ENCODE results near the gene PTK6. TPM values are rescaled to one million over a fixed set of nuclear protein-coding genes. Genes with fewer than 3 reads are reported as not detected.

Gene PTK6
- total RNA-seq, 6 experiments from 2014 or later: 0.07 TPM; not detected in 4

DNA sequence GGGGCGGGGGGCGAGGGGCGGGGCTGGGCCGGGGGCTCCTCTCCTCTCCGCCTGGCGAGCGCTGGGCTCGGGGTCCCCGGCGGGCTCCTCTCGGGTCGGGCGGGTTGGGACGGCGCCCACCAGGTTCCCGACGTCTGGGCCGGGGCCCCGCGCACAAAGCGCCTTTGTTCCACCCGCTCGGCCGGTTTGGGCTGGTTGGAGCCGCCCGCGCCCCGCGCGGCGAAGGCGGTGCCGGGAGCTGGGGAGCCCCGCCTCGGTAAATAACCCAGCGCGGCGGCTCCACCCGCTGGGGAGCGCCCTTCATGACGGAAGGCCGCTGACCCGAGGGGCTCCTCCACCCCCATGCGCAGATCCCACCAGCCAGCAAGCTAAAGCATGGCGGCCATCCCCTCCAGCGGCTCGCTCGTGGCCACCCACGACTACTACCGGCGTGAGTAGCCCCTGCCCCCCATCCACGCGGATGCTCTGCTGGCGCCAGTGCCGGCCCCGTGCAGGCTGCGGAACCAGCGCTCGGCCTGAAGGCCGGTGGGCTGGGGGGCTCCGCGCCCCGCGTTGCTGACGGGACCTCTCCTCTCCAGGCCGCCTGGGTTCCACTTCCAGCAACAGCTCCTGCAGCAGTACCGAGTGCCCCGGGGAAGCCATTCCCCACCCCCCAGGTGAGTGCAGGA, 16.1 kb downstream of the PTK6 start:
- Mint-ChIP-seq H3K36me3 (ENCODE audit: low read depth) (peaks cover 5% of the 10 kb centered on the region; the same call in 1 of the 2 replicates), H3K9me3 (no peaks in the 10 kb centered on the region), H3K4me3 (peak overlapping the region; percentile 93), H3K27ac (peak overlapping the region; percentile 76), H3K4me1 (ENCODE audit: low read depth) (no peaks in the 10 kb centered on the region), H3K27me3 (ENCODE audit: insufficient read depth) (peaks cover 5% of the 10 kb centered on the region)
- TF ChIP-seq, protein P1, sequence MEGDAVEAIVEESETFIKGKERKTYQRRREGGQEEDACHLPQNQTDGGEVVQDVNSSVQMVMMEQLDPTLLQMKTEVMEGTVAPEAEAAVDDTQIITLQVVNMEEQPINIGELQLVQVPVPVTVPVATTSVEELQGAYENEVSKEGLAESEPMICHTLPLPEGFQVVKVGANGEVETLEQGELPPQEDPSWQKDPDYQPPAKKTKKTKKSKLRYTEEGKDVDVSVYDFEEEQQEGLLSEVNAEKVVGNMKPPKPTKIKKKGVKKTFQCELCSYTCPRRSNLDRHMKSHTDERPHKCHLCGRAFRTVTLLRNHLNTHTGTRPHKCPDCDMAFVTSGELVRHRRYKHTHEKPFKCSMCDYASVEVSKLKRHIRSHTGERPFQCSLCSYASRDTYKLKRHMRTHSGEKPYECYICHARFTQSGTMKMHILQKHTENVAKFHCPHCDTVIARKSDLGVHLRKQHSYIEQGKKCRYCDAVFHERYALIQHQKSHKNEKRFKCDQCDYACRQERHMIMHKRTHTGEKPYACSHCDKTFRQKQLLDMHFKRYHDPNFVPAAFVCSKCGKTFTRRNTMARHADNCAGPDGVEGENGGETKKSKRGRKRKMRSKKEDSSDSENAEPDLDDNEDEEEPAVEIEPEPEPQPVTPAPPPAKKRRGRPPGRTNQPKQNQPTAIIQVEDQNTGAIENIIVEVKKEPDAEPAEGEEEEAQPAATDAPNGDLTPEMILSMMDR (IDR thresholded peaks at IDR 0.05): peak; percentile 26; the same call in 1 of the 2 replicates
- peak; percentile 53 for DNase-seq

DNA sequence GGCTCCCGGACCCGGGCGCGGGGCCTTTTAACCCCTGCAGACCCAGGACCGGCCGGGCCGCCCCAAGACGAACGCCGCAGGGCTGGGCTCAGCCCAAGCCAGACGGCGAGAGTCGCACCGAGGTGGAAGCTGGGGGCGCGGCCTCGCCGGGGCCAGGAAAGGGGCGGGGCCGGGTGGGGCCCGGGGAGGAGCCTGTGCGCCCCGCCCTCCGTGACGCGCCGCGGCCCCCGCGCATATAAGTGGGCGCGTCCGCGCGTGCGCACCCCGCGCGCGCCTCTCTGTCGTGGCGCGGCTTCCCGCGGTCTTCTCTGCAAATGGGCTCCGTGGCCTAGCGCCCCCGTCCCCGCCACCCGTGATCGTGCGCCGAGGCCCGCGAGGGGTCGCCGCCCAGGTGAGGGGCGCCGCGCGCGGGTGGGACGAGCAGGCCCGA, 16.7 kb downstream of the PTK6 start, which contains the start of gene PPDPF:
Gene PPDPF, plus strand, starts transcription at position 262 of the 430 bp plus-strand sequence. CDS start 544 bp downstream, outside the sequence.
- peaks cover 3% of the 10 kb centered on the region for H3K27me3 Mint-ChIP-seq (ENCODE audit: insufficient read depth)
- H3K4me1 Mint-ChIP-seq (ENCODE audit: low read depth): no peaks in the 10 kb centered on the region
- TF ChIP-seq, protein P1 (IDR thresholded peaks at IDR 0.05): no peak
- peaks cover 5% of the 10 kb centered on the region; the same call in 1 of the 2 replicates for H3K36me3 Mint-ChIP-seq (ENCODE audit: low read depth)
- DNase-seq: peak; percentile 58
- H3K27ac Mint-ChIP-seq: peak within 1 kb of the TSS; percentile 76
- H3K9me3 Mint-ChIP-seq: no peaks in the 10 kb centered on the region
- H3K4me3 Mint-ChIP-seq: peak within 1 kb of the TSS; percentile 93

DNA sequence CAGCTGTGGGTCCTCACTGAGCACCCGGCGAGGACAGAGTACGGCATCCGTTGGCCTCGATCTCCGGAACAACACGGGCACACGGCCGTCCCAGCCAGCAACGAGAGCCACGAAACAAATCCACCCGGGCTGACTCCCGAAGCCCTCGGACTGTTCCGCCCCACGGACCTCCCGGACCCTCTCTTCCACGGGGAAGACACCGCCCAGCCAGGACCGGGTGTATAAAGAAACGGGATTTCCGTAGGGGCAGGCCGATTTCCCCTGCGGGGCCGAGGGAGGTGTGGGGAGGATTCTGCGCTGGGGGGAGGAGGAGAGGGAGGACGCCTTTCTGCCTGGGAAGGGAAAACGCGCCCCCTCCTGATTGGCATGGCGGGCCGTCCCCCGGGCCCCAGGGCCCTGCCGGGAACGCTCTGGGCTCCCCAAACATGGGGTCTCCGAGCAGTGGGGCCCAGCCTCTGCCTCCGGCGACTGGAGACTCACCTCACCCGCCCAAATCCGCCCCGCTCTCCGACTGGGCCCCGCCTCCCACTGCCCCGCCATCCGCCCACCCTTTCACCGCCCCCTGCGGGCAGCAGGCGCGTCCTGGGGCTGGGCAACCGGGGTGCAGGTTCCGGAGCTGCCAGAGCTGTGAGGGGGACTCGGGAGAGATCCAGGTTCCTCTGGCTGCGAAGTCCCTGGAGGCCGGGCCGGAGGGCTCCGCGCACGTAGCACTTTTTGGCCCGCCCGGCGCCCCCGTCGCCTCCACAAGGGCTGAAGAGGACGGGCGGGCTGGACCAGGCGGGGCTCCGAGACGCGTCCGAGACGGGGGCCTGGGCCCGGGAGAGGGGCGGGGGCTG, 17.3 kb downstream of the PTK6 start:
- peaks cover 5% of the 10 kb centered on the region; the same call in 1 of the 2 replicates for H3K36me3 Mint-ChIP-seq (ENCODE audit: low read depth)
- no peaks in the 10 kb centered on the region for H3K9me3 Mint-ChIP-seq
- TF ChIP-seq, protein P1 (IDR thresholded peaks at IDR 0.05): peak; percentile 61
- DNase-seq: peak; percentile 18
- H3K4me3 Mint-ChIP-seq: peak overlapping the region; percentile 75
- H3K27me3 Mint-ChIP-seq (ENCODE audit: insufficient read depth): peaks cover 2% of the 10 kb centered on the region; the same call in 1 of the 2 replicates
- H3K4me1 Mint-ChIP-seq (ENCODE audit: low read depth): no peaks in the 10 kb centered on the region
- H3K27ac Mint-ChIP-seq: no peak overlapping the region; the same call in 1 of the 2 replicates

DNA sequence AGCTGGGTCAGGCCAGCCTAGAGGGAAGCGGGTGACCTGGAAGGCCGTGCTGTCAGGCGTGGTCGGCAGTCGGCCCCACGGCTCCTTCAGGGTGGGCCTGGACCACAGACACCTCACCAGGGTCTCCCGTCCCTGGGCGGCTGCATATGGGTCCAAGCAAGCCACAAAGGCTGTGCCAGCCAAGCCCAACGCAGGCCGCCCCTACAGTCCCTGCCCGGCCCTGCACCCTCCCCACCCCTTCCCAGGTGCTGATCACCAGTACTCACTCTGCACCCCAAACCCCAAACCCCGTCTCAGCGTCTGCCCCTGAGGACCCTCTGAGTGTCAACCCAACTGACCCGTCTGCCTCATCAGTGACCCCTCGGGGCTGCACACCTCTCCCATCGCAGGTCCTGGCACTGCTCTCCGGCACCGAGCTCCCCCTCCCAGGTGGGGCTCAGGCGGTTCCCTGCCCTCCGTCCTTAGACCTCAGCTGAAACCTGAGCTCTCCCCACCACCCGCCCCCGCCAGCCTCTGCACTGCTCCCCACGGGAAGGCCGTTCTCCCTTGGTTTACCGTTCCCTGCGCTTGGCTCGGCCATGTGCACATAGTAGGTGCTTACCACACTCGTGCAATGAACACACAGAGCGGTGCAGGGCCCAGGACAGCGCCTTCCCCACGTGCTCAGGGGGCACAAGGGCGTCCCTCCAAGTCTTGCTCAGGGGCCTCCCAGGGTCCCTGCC, 18.1 kb downstream of the PTK6 start:
- peak overlapping the region; percentile 75 for H3K4me3 Mint-ChIP-seq
- H3K9me3 Mint-ChIP-seq: no peaks in the 10 kb centered on the region
- no peaks in the 10 kb centered on the region for H3K4me1 Mint-ChIP-seq (ENCODE audit: low read depth)
- peaks cover 5% of the 10 kb centered on the region; the same call in 1 of the 2 replicates for H3K36me3 Mint-ChIP-seq (ENCODE audit: low read depth)
- H3K27ac Mint-ChIP-seq: no peak overlapping the region; the same call in 1 of the 2 replicates
- no peak for DNase-seq
- TF ChIP-seq, protein P1 (IDR thresholded peaks at IDR 0.05): no peak
- peaks cover 5% of the 10 kb centered on the region; the same call in 1 of the 2 replicates for H3K27me3 Mint-ChIP-seq (ENCODE audit: insufficient read depth)

GRCh38 chr20:63518351-63518861, 18.8 kb downstream of the PTK6 start:
- Mint-ChIP-seq H3K9me3 (no peaks in the 10 kb centered on the region), H3K36me3 (ENCODE audit: low read depth) (no peaks in the 10 kb centered on the region), H3K4me1 (ENCODE audit: low read depth) (no peaks in the 10 kb centered on the region), H3K27ac (no peak overlapping the region), H3K4me3 (no peak overlapping the region), H3K27me3 (ENCODE audit: insufficient read depth) (peaks cover 6% of the 10 kb centered on the region; the same call in 1 of the 2 replicates)
- no peak for DNase-seq
- TF ChIP-seq, protein P1 (IDR thresholded peaks at IDR 0.05): no peak

Measured in HFFc6 (cell line).